GM18907 (cell line): ENCODE measurements around the gene TLNRD1.

ENCODE experiments used
- ATAC-seq: cut with Tn5 transposase; IDR thresholded peaks from one replicate; pipeline ENCODE4 v1.9.1; 2021; ENCODE audit warnings: mild to moderate bottlenecking, moderate library complexity; ENCODE audit not compliant: unreplicated experiment

Gene TLNRD1

GRCh38 chr15:81025721-81026370 lies 25.1 kb downstream of the TLNRD1 start:
- no peak for ATAC-seq

- ATAC-seq = no peak
Measured at GRCh38 chr15:81026836-81027599, 26.3 kb downstream of the TLNRD1 start.

- no peak for ATAC-seq
Measured at GRCh38 chr15:81029414-81030300, 28.9 kb downstream of the TLNRD1 start.

GRCh38 chr15:81030301-81030750 lies 29.6 kb downstream of the TLNRD1 start:
- no peak for ATAC-seq

- ATAC-seq = no peak
Measured at GRCh38 chr15:81031203-81031602, 30.5 kb downstream of the TLNRD1 start.

- ATAC-seq = no peak
Measured at GRCh38 chr15:81032355-81032754, 31.6 kb downstream of the TLNRD1 start.

- ATAC-seq = no peak
Measured at GRCh38 chr15:81032818-81033217, 32.1 kb downstream of the TLNRD1 start.

GRCh38 chr15:81033508-81033907 lies 32.8 kb downstream of the TLNRD1 start:
- no peak for ATAC-seq

- no peak for ATAC-seq
Measured at GRCh38 chr15:81037952-81038743, 37.4 kb downstream of the TLNRD1 start.

GRCh38 chr15:81038975-81039607 lies 38.4 kb downstream of the TLNRD1 start:
- no peak for ATAC-seq

- no peak for ATAC-seq
Measured at GRCh38 chr15:81040757-81041156, 40.0 kb downstream of the TLNRD1 start.

- no peak for ATAC-seq
Measured at GRCh38 chr15:81043281-81043934, 42.7 kb downstream of the TLNRD1 start.

GRCh38 chr15:81043935-81044575 lies 43.3 kb downstream of the TLNRD1 start:
- no peak for ATAC-seq

GRCh38 chr15:81046290-81046689 lies 45.6 kb downstream of the TLNRD1 start:
- no peak for ATAC-seq

GRCh38 chr15:81047928-81048327 lies 47.2 kb downstream of the TLNRD1 start:
- ATAC-seq = no peak

- no peak for ATAC-seq
Measured at GRCh38 chr15:81049835-81050234, 49.1 kb downstream of the TLNRD1 start.

GRCh38 chr15:81050259-81050658 lies 49.5 kb downstream of the TLNRD1 start:
- no peak for ATAC-seq

- ATAC-seq = no peak
Measured at GRCh38 chr15:81050805-81051204, 50.1 kb downstream of the TLNRD1 start.

- no peak for ATAC-seq
Measured at GRCh38 chr15:81052046-81052445, 51.3 kb downstream of the TLNRD1 start.
